HCT116 (cell line): Measurements from ENCODE around the gene SLC27A3. TPM values are rescaled to one million over a fixed set of nuclear protein-coding genes. Genes with fewer than 3 reads are reported as not detected.

Experiments used
- ATAC-seq: fragments of 200-7000 bp; cut with Tn5 transposase; 2 replicates; pipeline ENCODE4 v1.9.1; 2020; ENCODE audit warnings: mild to moderate bottlenecking, moderate library complexity
- BruUV-seq: library from RNA; stranded (reverse); fragments of 400-500 nt; replicated peaks from 2 replicates; lab custom pipeline; 2021; lab: Mats Ljungman, UMichigan
- CTCF ChIA-PET: fragments of 300-600 bp; sonication (Branson Sonifier 250); formaldehyde crosslinking; loops from one replicate; lab custom pipeline; 2021; ENCODE audit warnings: antibody characterized with exemption; lab: Charles Lee
- POLR2A ChIA-PET: fragments of 300-600, 350-600 bp; sonication (Branson Sonifier 250); formaldehyde crosslinking; loops from one replicate; lab custom pipeline; 2021; ENCODE audit warnings: antibody characterized with exemption; lab: Charles Lee
- RAD21 ChIA-PET, 2 experiments: fragments of 300-600 bp; sonication (Branson Sonifier 250); formaldehyde crosslinking; loops; one replicate each; lab custom pipeline; 2023; ENCODE audit warnings: low total read pairs in 2 of 2; ENCODE audit not compliant: uncharacterized antibody in 2 of 2, unreplicated experiment in 2 of 2, low non-redundant PET in 1 of 2; lab: Charles Lee
- DNase-seq: peaks from one replicate; pipeline ENCODE4 v3.0.0-alpha.2; 2010; ENCODE audit warnings: low read depth, low spot score
- H2AFZ ChIP-seq: fragments of 200-600 bp; shearing (Covaris generic), sonication (generic); 2 replicates; pipeline ENCODE4 v1.6.1; 2017; ENCODE audit warnings: low read depth, mixed run types, mixed read lengths, antibody characterized with exemption, low read length; ENCODE audit not compliant: poor library complexity, severe bottlenecking
- H3K27ac ChIP-seq: 2 replicates; pipeline ENCODE4 v1.5.1; 2012; ENCODE audit warnings: low read depth, low read length
- H3K27me3 ChIP-seq: fragments of 200-600 bp; sonication (generic); 2 replicates; pipeline ENCODE4 v1.6.1; 2016; ENCODE audit warnings: mixed run types, low read length, mixed read lengths; ENCODE audit not compliant: insufficient read depth
- H3K36me3 ChIP-seq, 2 experiments: fragments of 200-500 bp in 1 of 2; fragments of 200-600 bp in 1 of 2; sonication (Bioruptor generic) in 1 of 2; sonication (generic) in 1 of 2; 2 replicates each; pipeline versions ENCODE4 v1.5.1 to v1.6.1; 2014 to 2016; ENCODE audit warnings: low read length in 2 of 2, inconsistent platforms in 1 of 2, mixed read lengths in 1 of 2, mixed run types in 1 of 2; ENCODE audit not compliant: insufficient read depth in 2 of 2, control insufficient read depth in 1 of 2
- H3K4me1 ChIP-seq, 2 experiments: fragments of 200-600 bp in 1 of 2; sonication (generic) in 1 of 2; 2 replicates each; pipeline versions ENCODE4 v1.5.1 to v1.6.1; 2012 to 2017; ENCODE audit warnings: low read length in 2 of 2, inconsistent platforms in 1 of 2, mild to moderate bottlenecking in 1 of 2, mixed read lengths in 1 of 2, mixed run types in 1 of 2, moderate library complexity in 1 of 2; ENCODE audit not compliant: insufficient read depth in 2 of 2, control insufficient read depth in 1 of 2
- H3K4me2 ChIP-seq: fragments of 200-600 bp; sonication (generic); 2 replicates; pipeline ENCODE4 v1.6.1; 2017; ENCODE audit warnings: mixed run types, low read length, mixed read lengths
- H3K4me3 ChIP-seq, 2 experiments: fragments of 200-600 bp in 1 of 2; sonication (generic) in 1 of 2; replicated peaks in 1 of 2; 2 replicates each; pipeline ENCODE4 v1.5.1; 2011 to 2016; ENCODE audit warnings: low read length in 2 of 2, control low read depth in 1 of 2, low read depth in 1 of 2, mild to moderate bottlenecking in 1 of 2, mixed read lengths in 1 of 2, mixed run types in 1 of 2
- H3K79me2 ChIP-seq: fragments of 200-600 bp; sonication (generic); 2 replicates; pipeline ENCODE4 v1.6.1; 2017; ENCODE audit warnings: mild to moderate bottlenecking, mixed run types, low read length, moderate library complexity, mixed read lengths; ENCODE audit not compliant: insufficient read depth
- H3K9ac ChIP-seq: fragments of 200-600 bp; sonication (generic); 2 replicates; pipeline ENCODE4 v1.6.1; 2016; ENCODE audit warnings: low read length, mixed read lengths
- H3K9me2 ChIP-seq: fragments of 200-600 bp; sonication (generic), shearing (Covaris generic); 2 replicates; pipeline ENCODE4 v1.6.1; 2017; ENCODE audit warnings: mixed run types, mild to moderate bottlenecking, moderate library complexity; ENCODE audit not compliant: insufficient read depth
- H3K9me3 ChIP-seq, 2 experiments: fragments of 200-500 bp in 1 of 2; fragments of 200-600 bp in 1 of 2; sonication (Bioruptor generic) in 1 of 2; sonication (generic) in 1 of 2; 2 replicates each; pipeline ENCODE4 v1.6.1; 2014 to 2017; ENCODE audit warnings: low read length in 2 of 2, mixed read lengths in 2 of 2, inconsistent platforms in 1 of 2, low read depth in 1 of 2, mild to moderate bottlenecking in 1 of 2, mixed run types in 1 of 2, moderate library complexity in 1 of 2; ENCODE audit not compliant: control insufficient read depth in 1 of 2, insufficient read depth in 1 of 2
- H4K20me1 ChIP-seq: fragments of 200-600 bp; sonication (generic), shearing (Covaris generic); 2 replicates; pipeline ENCODE4 v1.6.1; 2017; ENCODE audit warnings: mixed run types, mild to moderate bottlenecking, moderate library complexity; ENCODE audit not compliant: insufficient read depth
- ATF3 ChIP-seq: IDR thresholded peaks from 2 replicates; pipeline ENCODE4 v1.6.1; 2012
- CEBPB ChIP-seq: IDR thresholded peaks from 2 replicates; pipeline ENCODE4 v1.6.1; 2012; ENCODE audit warnings: low read depth
- ELF1 ChIP-seq: IDR thresholded peaks from 2 replicates; pipeline ENCODE4 v1.6.1; 2012; ENCODE audit warnings: low read depth, borderline replicate concordance
- EZH2 ChIP-seq: fragments of 200-600 bp; sonication (generic); IDR thresholded peaks from 2 replicates; pipeline ENCODE4 v1.6.1; 2017; ENCODE audit warnings: antibody characterized with exemption, mixed run types
- EZH2phosphoT487 ChIP-seq: fragments of 200-600 bp; IDR thresholded peaks from 2 replicates; pipeline ENCODE4 v1.6.1; 2018; ENCODE audit warnings: antibody characterized with exemption, borderline replicate concordance
- JUND ChIP-seq: IDR thresholded peaks from 2 replicates; pipeline ENCODE4 v1.6.1; 2012
- MAX ChIP-seq: IDR thresholded peaks from 2 replicates; pipeline ENCODE4 v1.6.1; 2012
- POLR2A ChIP-seq: IDR thresholded peaks from 2 replicates; pipeline ENCODE4 v1.7.0; 2011; ENCODE audit warnings: borderline replicate concordance; ENCODE audit not compliant: insufficient read depth, insufficient read length; ENCODE audit errors: extremely low read depth
- POLR2AphosphoS5 ChIP-seq: IDR thresholded peaks from 2 replicates; pipeline ENCODE4 v1.6.1; 2011; ENCODE audit warnings: mild to moderate bottlenecking, low read depth, low read length, moderate library complexity
- SP1 ChIP-seq: IDR thresholded peaks from 2 replicates; pipeline ENCODE4 v1.6.1; 2012; ENCODE audit warnings: low read depth
- SRF ChIP-seq: IDR thresholded peaks from 2 replicates; pipeline ENCODE4 v1.6.1; 2012; ENCODE audit warnings: low read depth
- YY1 ChIP-seq: IDR thresholded peaks from 2 replicates; pipeline ENCODE4 v1.6.1; 2011; ENCODE audit warnings: low read length, low read depth, moderate library complexity, mild to moderate bottlenecking; ENCODE audit not compliant: insufficient replicate concordance; ENCODE audit errors: extremely low read depth
- ZNF274 ChIP-seq: fragments of 200-500 bp; sonication (Bioruptor generic); IDR thresholded peaks from 2 replicates; pipeline ENCODE4 v1.6.1; 2014; ENCODE audit warnings: mild to moderate bottlenecking, low read depth, low read length, inconsistent platforms
- intact Hi-C: fragments of 100-400 bp; cut with micrococcal nuclease; formaldehyde crosslinking; loops from 2 replicates; pipeline ENCODE4 v1.10.0; 2022
- total RNA-seq: library from RNA; stranded (reverse); gene quantifications from one replicate; pipeline ENCODE4 v1.2.1, GENCODE V29; 2021; ENCODE audit not compliant: unreplicated experiment
- TF ChIP-seq, protein P1 (sequence below): IDR thresholded peaks from 2 replicates; pipeline ENCODE4 v1.6.1; 2012; ENCODE audit warnings: low read depth
- TF ChIP-seq, protein P2 (sequence below), 3 experiments: fragments of 200-600 bp in 1 of 3; sonication (generic) in 1 of 3; IDR thresholded peaks in 2 of 3; conservative IDR thresholded peaks in 1 of 3; 2 replicates each; pipeline ENCODE4 v1.5.1; 2012 to 2017; ENCODE audit warnings: low read depth in 2 of 3, low read length in 2 of 3, antibody characterized with exemption in 1 of 3, borderline replicate concordance in 1 of 3, control low read depth in 1 of 3, mild to moderate bottlenecking in 1 of 3, mixed read lengths in 1 of 3, mixed run types in 1 of 3, moderate library complexity in 1 of 3; ENCODE audit not compliant: insufficient read depth in 1 of 3

SLC27A3 gene
- total RNA-seq, 1 experiment from 2014 or later = 14.3 TPM

DNA sequence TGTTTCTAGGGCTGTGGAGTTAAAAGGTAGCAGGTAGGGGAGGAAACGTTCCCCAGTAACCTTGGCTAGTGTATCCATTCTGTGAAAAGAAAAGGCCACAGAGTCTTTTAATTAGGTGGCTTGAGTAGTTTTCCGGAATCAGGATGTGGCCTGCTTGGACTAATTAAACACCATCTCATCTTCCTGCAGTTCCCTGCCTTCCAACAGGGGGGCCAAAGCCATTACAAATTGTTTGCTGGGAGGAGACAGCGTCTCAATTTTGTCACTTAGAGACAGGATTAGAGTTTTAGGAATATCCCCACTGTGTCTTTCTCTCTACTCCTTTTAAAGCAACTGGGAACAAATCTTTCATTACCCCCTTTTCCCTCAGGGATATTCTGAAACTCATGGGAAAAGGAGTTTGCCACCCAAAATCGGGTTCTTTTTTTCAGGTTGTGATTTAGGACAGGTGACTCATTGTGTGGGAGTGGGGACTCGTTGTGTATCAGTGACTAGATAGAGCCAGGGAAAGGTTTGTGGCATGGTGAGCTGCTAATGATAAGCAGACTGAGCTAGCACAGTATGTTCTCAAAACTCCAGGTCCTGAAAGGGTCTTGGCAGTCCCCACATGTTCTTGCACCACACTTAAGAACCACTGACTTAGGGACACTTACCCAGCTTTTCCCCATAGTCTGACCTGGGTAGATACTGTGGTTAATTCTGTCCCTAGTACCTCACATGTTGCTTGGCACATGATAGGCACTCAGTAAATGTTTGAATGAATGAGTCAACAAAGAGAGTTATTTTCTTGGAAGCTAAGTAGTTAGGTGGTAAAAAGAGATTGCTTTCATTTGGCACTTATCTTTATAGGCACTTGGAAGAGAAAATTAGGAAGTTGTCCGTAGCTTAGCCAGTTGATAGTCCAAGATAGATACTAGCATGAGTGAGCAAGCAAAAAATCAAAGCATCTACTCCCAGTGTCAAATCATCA is 24.9 kb upstream of the SLC27A3 start:
- no peak for ATAC-seq
- no peak overlapping the region for H3K4me2 ChIP-seq
- POLR2A ChIA-PET = no interaction called here

More for the DNA sequence above, 24.9 kb upstream of the SLC27A3 start:
- BruUV-seq = no TSS peak
- Histone ChIP-seq H3K4me3 (no peak overlapping the region), H3K9ac (no peak overlapping the region), H3K9me3 (no peaks in the 10 kb centered on the region), H3K27ac (no peak overlapping the region), H4K20me1 (no peaks in the 10 kb centered on the region), H3K4me1 (no peaks in the 10 kb centered on the region), H3K36me3 (peaks cover 37 to 46% of the 10 kb centered on the region in 2 experiments; a peak in 3 of 4 replicates), H3K27me3 (no peaks in the 10 kb centered on the region), H2AFZ (no peak overlapping the region), H3K79me2 (no peaks in the 10 kb centered on the region), H3K9me2 (no peaks in the 10 kb centered on the region)
- intact Hi-C loops = no loop called here
- TF ChIP-seq YY1 (no peak), ELF1 (no peak), SRF (no peak), MAX (no peak), SP1 (no peak), POLR2AphosphoS5 (no peak), ATF3 (no peak), POLR2A (no peak), CEBPB (no peak), ZNF274 (no peak), JUND (no peak), EZH2 (no peak), EZH2phosphoT487 (no peak)
- TF ChIP-seq, protein P1, sequence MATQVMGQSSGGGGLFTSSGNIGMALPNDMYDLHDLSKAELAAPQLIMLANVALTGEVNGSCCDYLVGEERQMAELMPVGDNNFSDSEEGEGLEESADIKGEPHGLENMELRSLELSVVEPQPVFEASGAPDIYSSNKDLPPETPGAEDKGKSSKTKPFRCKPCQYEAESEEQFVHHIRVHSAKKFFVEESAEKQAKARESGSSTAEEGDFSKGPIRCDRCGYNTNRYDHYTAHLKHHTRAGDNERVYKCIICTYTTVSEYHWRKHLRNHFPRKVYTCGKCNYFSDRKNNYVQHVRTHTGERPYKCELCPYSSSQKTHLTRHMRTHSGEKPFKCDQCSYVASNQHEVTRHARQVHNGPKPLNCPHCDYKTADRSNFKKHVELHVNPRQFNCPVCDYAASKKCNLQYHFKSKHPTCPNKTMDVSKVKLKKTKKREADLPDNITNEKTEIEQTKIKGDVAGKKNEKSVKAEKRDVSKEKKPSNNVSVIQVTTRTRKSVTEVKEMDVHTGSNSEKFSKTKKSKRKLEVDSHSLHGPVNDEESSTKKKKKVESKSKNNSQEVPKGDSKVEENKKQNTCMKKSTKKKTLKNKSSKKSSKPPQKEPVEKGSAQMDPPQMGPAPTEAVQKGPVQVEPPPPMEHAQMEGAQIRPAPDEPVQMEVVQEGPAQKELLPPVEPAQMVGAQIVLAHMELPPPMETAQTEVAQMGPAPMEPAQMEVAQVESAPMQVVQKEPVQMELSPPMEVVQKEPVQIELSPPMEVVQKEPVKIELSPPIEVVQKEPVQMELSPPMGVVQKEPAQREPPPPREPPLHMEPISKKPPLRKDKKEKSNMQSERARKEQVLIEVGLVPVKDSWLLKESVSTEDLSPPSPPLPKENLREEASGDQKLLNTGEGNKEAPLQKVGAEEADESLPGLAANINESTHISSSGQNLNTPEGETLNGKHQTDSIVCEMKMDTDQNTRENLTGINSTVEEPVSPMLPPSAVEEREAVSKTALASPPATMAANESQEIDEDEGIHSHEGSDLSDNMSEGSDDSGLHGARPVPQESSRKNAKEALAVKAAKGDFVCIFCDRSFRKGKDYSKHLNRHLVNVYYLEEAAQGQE = no peak
- TF ChIP-seq, protein P2, sequence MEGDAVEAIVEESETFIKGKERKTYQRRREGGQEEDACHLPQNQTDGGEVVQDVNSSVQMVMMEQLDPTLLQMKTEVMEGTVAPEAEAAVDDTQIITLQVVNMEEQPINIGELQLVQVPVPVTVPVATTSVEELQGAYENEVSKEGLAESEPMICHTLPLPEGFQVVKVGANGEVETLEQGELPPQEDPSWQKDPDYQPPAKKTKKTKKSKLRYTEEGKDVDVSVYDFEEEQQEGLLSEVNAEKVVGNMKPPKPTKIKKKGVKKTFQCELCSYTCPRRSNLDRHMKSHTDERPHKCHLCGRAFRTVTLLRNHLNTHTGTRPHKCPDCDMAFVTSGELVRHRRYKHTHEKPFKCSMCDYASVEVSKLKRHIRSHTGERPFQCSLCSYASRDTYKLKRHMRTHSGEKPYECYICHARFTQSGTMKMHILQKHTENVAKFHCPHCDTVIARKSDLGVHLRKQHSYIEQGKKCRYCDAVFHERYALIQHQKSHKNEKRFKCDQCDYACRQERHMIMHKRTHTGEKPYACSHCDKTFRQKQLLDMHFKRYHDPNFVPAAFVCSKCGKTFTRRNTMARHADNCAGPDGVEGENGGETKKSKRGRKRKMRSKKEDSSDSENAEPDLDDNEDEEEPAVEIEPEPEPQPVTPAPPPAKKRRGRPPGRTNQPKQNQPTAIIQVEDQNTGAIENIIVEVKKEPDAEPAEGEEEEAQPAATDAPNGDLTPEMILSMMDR (IDR thresholded peaks at IDR 0.05 in 2 of 3, conservative IDR thresholded peaks at IDR 0.05 in 1 of 3; ENCODE audit: borderline replicate concordance in 1 of 3, insufficient read depth in 1 of 3, low read depth in 2 of 3, low read length in 2 of 3) = no peak
- DNase-seq = no peak
- ChIA-PET CTCF (interaction anchor here (1.3 kb wide), 1 partner anchor 178 kb away, joined by 4 read pairs; no protein-coding TSS in a partner anchor), RAD21 (no interaction called here)
